Astrocyte (in vitro differentiated cells and primary cell): ENCODE measurements around the gene NHLH1. TPM values are rescaled to one million over a fixed set of nuclear protein-coding genes. Genes with fewer than 3 reads are reported as not detected.

Experiments used
- DNase-seq: peaks from one replicate; pipeline ENCODE4 v3.0.0-alpha.2; 2010; ENCODE audit warnings: low read depth
- FAIRE-seq: peaks from 2 replicates; lab custom pipeline; 2011; peaks lifted over from hg19 to GRCh38; lab: Jason Lieb, UNC
- H2AFZ ChIP-seq: 2 replicates; pipeline ENCODE4 v1.6.0; 2012; ENCODE audit warnings: low read depth, low read length, inconsistent platforms
- H3K27ac ChIP-seq: 2 replicates; pipeline ENCODE4 v1.5.1; 2011; ENCODE audit warnings: low read depth, low read length, inconsistent platforms
- H3K27me3 ChIP-seq: 2 replicates; pipeline ENCODE4 v1.6.0; 2011; ENCODE audit warnings: low read length, inconsistent platforms; ENCODE audit not compliant: insufficient read depth
- H3K36me3 ChIP-seq: 2 replicates; pipeline ENCODE4 v1.5.1; 2011; ENCODE audit warnings: low read length, inconsistent platforms; ENCODE audit not compliant: insufficient read depth
- H3K4me1 ChIP-seq: 2 replicates; pipeline ENCODE4 v1.5.1; 2011; ENCODE audit warnings: low read length, inconsistent platforms; ENCODE audit not compliant: insufficient read depth
- H3K4me2 ChIP-seq: 2 replicates; pipeline ENCODE4 v1.6.0; 2012; ENCODE audit warnings: low read length, inconsistent platforms
- H3K4me3 ChIP-seq: 2 replicates; pipeline ENCODE4 v1.5.1; 2011; ENCODE audit warnings: low read depth, mild to moderate bottlenecking, low read length, inconsistent platforms; ENCODE audit not compliant: insufficient read depth
- H3K79me2 ChIP-seq: 2 replicates; pipeline ENCODE4 v1.6.0; 2012; ENCODE audit warnings: mild to moderate bottlenecking, low read length, inconsistent platforms; ENCODE audit not compliant: insufficient read depth
- H3K9ac ChIP-seq: 2 replicates; pipeline ENCODE4 v1.6.0; 2012; ENCODE audit warnings: mild to moderate bottlenecking, low read length, inconsistent platforms
- H3K9me3 ChIP-seq: 2 replicates; pipeline ENCODE4 v1.5.1; 2012; ENCODE audit warnings: low read depth, mild to moderate bottlenecking, low read length, inconsistent platforms; ENCODE audit not compliant: insufficient read depth
- H4K20me1 ChIP-seq: 2 replicates; pipeline ENCODE4 v1.6.0; 2012; ENCODE audit warnings: low read length, inconsistent platforms; ENCODE audit not compliant: insufficient read depth
- H3K27ac Mint-ChIP-seq: one replicate; pipeline ENCODE4 v1.8.0; 2021; ENCODE audit warnings: mild to moderate bottlenecking, mixed read lengths; ENCODE audit not compliant: unreplicated experiment
- H3K27me3 Mint-ChIP-seq: one replicate; pipeline ENCODE4 v1.8.0; 2021; ENCODE audit warnings: low read depth, mixed read lengths; ENCODE audit not compliant: unreplicated experiment
- H3K36me3 Mint-ChIP-seq: one replicate; pipeline ENCODE4 v1.8.0; 2021; ENCODE audit warnings: low read depth, mixed read lengths; ENCODE audit not compliant: unreplicated experiment
- H3K4me1 Mint-ChIP-seq: one replicate; pipeline ENCODE4 v1.8.0; 2021; ENCODE audit warnings: low read depth, mixed read lengths; ENCODE audit not compliant: unreplicated experiment
- H3K4me3 Mint-ChIP-seq: one replicate; pipeline ENCODE4 v1.8.0; 2021; ENCODE audit warnings: mild to moderate bottlenecking, moderate library complexity, mixed read lengths; ENCODE audit not compliant: unreplicated experiment
- H3K9me3 Mint-ChIP-seq: one replicate; pipeline ENCODE4 v1.8.0; 2021; ENCODE audit warnings: mild to moderate bottlenecking, mixed read lengths; ENCODE audit not compliant: unreplicated experiment
- CTCF ChIP-seq: IDR thresholded peaks from 2 replicates; pipeline ENCODE4 v1.5.1; 2011; ENCODE audit warnings: low read depth, mild to moderate bottlenecking, inconsistent platforms, low read length, moderate library complexity; ENCODE audit not compliant: insufficient read depth
- EZH2 ChIP-seq: IDR thresholded peaks from 2 replicates; pipeline ENCODE4 v1.6.1; 2012; ENCODE audit warnings: mild to moderate bottlenecking, low read length, inconsistent platforms; ENCODE audit not compliant: insufficient read depth
- total RNA-seq: library from RNA; stranded (reverse); gene quantifications from 2 replicates; pipeline ENCODE4 v1.2.1, GENCODE V29; 2021

Gene NHLH1
- total RNA-seq, 1 donor from 2014 or later: 0.70 TPM

DNA sequence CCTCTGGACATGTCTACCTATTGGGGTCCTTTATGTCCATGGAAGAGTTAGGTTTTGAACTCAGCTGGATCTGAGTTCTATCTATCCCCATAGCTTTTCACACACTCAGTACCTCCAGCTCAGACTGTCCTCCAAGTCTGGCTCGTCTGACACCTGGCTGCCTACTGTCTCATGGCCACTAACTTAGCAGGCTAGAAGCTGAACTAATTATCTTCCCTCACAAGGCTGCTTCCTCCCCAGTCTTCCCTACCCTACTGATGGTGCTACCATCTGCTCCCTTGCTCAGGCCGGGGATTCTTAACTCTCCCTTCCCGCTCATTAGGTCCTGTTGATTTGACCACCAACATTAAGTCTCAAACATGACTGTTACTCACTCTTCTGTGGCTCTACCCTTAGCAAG is 46.8 kb downstream of the NHLH1 start:
- Histone ChIP-seq H3K9ac (no peak overlapping the region), H3K36me3 (no peaks in the 10 kb centered on the region), H3K79me2 (peaks cover 14% of the 10 kb centered on the region), H3K4me3 (no peak overlapping the region), H3K4me1 (peaks cover 6% of the 10 kb centered on the region), H3K27ac (no peak overlapping the region), H3K27me3 (no peaks in the 10 kb centered on the region), H2AFZ (no peak overlapping the region), H3K9me3 (no peaks in the 10 kb centered on the region), H4K20me1 (no peaks in the 10 kb centered on the region), H3K4me2 (no peak overlapping the region)
- Mint-ChIP-seq H3K27me3 (no peaks in the 10 kb centered on the region), H3K27ac (no peak overlapping the region), H3K4me3 (no peak overlapping the region), H3K4me1 (peaks cover 25% of the 10 kb centered on the region), H3K9me3 (peaks cover 2% of the 10 kb centered on the region), H3K36me3 (peaks cover 11% of the 10 kb centered on the region)
- no peak for TF ChIP-seq EZH2
- TF ChIP-seq CTCF: no peak
- FAIRE-seq: no peak
- DNase-seq: no peak

- H3K9ac ChIP-seq: no peak overlapping the region
- no peak for FAIRE-seq
- peaks cover 14% of the 10 kb centered on the region for H3K79me2 ChIP-seq
- no peaks in the 10 kb centered on the region for H3K27me3 Mint-ChIP-seq
- TF ChIP-seq CTCF: no peak
- no peak for TF ChIP-seq EZH2
- H3K4me3 Mint-ChIP-seq: no peak overlapping the region
- H3K4me1 Mint-ChIP-seq: peaks cover 15% of the 10 kb centered on the region
- no peak overlapping the region for H3K4me2 ChIP-seq
- no peak overlapping the region for H3K4me3 ChIP-seq
- no peaks in the 10 kb centered on the region for H4K20me1 ChIP-seq
- no peaks in the 10 kb centered on the region for H3K36me3 ChIP-seq
- no peak for DNase-seq
- no peaks in the 10 kb centered on the region for H3K27me3 ChIP-seq
- no peak overlapping the region for H3K27ac Mint-ChIP-seq
- H3K9me3 Mint-ChIP-seq: peaks cover 2% of the 10 kb centered on the region
- no peak overlapping the region for H3K27ac ChIP-seq
- no peak overlapping the region for H2AFZ ChIP-seq
- no peaks in the 10 kb centered on the region for H3K9me3 ChIP-seq
- peaks cover 4% of the 10 kb centered on the region for H3K4me1 ChIP-seq
- peaks cover 10% of the 10 kb centered on the region for H3K36me3 Mint-ChIP-seq
Measured at GRCh38 chr1:160414881-160415280, 48.0 kb downstream of the NHLH1 start.

- FAIRE-seq: no peak
- no peaks in the 10 kb centered on the region for H3K4me1 ChIP-seq
- H3K4me3 ChIP-seq: no peak overlapping the region
- H3K27ac ChIP-seq: no peak overlapping the region
- DNase-seq: no peak
- H3K79me2 ChIP-seq: peaks cover 11% of the 10 kb centered on the region
- Mint-ChIP-seq H3K36me3 (peaks cover 14% of the 10 kb centered on the region), H3K9me3 (peaks cover 2% of the 10 kb centered on the region), H3K27me3 (no peaks in the 10 kb centered on the region), H3K4me1 (peaks cover 11% of the 10 kb centered on the region), H3K27ac (no peak overlapping the region), H3K4me3 (no peak overlapping the region)
- H3K9ac ChIP-seq: no peak overlapping the region
- no peaks in the 10 kb centered on the region for H3K9me3 ChIP-seq
- TF ChIP-seq CTCF (no peak), EZH2 (no peak)
- no peaks in the 10 kb centered on the region for H3K27me3 ChIP-seq
- H3K36me3 ChIP-seq: no peaks in the 10 kb centered on the region
- no peak overlapping the region for H3K4me2 ChIP-seq
- H2AFZ ChIP-seq: no peak overlapping the region
- H4K20me1 ChIP-seq: no peaks in the 10 kb centered on the region
Measured at GRCh38 chr1:160415696-160416290, 48.9 kb downstream of the NHLH1 start.
